Adrenal gland (tissue), 5 donors: Measurements from ENCODE around the gene DHRS7B.

Source experiments
- CTCF ChIP-seq, 6 experiments: fragments of 450-650 bp in 4 of 6; fragments of 200-600 bp in 2 of 6; sonication (generic) in 1 of 6; IDR thresholded peaks; 1 replicate in 5 of 6; 2 replicates in 1 of 6; pipeline versions ENCODE4 v1.5.1 to v1.8.0; 2016 to 2021; ENCODE audit warnings: antibody characterized with exemption in 6 of 6, mild to moderate bottlenecking in 2 of 6, moderate library complexity in 1 of 6
- POLR2A ChIP-seq, 2 donors: fragments of 450-650 bp; IDR thresholded peaks; one replicate each; pipeline ENCODE4 v1.6.1; 2017; ENCODE audit warnings: antibody characterized with exemption in 2 of 2, mild to moderate bottlenecking in 2 of 2, moderate library complexity in 1 of 2
- donor health status: DM: no; HTN: no; CAD: no.

DNA sequence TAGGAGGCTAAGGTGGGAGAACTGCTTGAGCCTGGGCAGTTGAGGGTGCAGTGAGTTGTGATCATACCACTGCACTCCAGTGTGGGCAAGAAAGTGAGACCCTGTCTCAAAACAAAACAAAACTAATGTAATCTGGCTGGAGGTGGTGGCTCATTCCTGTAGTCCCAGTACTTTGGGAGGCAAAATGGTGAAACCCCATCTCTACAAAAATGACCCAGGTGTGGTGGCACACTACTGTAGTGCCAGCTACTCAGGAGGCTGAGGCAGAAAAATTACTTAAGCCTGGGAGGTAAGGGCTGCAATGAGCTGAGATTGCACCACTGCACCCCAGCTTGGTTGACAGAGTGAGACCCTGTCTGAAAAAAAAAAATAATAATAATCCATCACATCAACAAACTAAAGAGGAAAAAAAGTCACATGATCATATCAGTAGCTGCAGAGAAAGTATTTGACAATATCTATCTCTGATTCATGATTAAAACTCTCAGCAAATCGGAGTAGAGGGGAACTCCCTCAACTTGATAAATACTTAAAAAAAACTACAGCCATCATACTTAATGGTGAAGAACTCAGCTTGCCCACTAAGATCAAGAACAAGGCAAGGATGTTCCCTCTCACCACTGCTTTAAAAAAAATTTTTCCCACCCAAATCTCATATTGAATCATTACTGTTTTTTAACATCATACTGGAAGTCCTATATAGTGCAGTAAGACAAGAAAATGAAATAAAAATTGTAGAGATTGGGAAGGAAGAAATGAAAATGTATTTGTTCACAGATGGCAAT is 31.0 kb downstream of the DHRS7B start:
- TF ChIP-seq CTCF (IDR thresholded peaks at IDR 0.05) (no peak), POLR2A (IDR thresholded peaks at IDR 0.05) (no peak)
